Kidney epithelial cell (primary cell): ENCODE measurements around the gene PROX1. TPM values are rescaled to one million over a fixed set of nuclear protein-coding genes. Genes with fewer than 3 reads are reported as not detected.

Experiments used
- DNase-seq: peaks from one replicate; pipeline ENCODE4 v3.0.0-alpha.2; 2010; ENCODE audit warnings: low read depth
- H3K27me3 ChIP-seq: 2 replicates; pipeline ENCODE4 v1.6.0; 2011; ENCODE audit warnings: low read length; ENCODE audit not compliant: control insufficient read depth, insufficient read depth
- H3K36me3 ChIP-seq: 2 replicates; pipeline ENCODE4 v1.5.1; 2011; ENCODE audit warnings: low read length; ENCODE audit not compliant: control insufficient read depth, insufficient read depth
- H3K4me3 ChIP-seq: 2 replicates; pipeline ENCODE4 v1.5.1; 2011; ENCODE audit warnings: low read depth, mild to moderate bottlenecking, control low read depth, low read length
- total RNA-seq: library from RNA; depleted of rRNA; stranded (reverse); fragments of >200 nt; gene quantifications from 2 replicates; pipeline ENCODE4 v1.2.3, GENCODE V29; 2015
- TF ChIP-seq, protein P1 (sequence below): IDR thresholded peaks from 2 replicates; pipeline ENCODE4 v1.5.1; 2011; ENCODE audit warnings: mild to moderate bottlenecking, moderate library complexity, low read length, control low read depth, inconsistent platforms; ENCODE audit not compliant: insufficient read depth, poor library complexity, severe bottlenecking

The PROX1 gene
- total RNA-seq, 1 donor from 2014 or later, result 0.88 TPM

- no peak for DNase-seq
- no peak overlapping the region for H3K4me3 ChIP-seq
- TF ChIP-seq, protein P1, sequence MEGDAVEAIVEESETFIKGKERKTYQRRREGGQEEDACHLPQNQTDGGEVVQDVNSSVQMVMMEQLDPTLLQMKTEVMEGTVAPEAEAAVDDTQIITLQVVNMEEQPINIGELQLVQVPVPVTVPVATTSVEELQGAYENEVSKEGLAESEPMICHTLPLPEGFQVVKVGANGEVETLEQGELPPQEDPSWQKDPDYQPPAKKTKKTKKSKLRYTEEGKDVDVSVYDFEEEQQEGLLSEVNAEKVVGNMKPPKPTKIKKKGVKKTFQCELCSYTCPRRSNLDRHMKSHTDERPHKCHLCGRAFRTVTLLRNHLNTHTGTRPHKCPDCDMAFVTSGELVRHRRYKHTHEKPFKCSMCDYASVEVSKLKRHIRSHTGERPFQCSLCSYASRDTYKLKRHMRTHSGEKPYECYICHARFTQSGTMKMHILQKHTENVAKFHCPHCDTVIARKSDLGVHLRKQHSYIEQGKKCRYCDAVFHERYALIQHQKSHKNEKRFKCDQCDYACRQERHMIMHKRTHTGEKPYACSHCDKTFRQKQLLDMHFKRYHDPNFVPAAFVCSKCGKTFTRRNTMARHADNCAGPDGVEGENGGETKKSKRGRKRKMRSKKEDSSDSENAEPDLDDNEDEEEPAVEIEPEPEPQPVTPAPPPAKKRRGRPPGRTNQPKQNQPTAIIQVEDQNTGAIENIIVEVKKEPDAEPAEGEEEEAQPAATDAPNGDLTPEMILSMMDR, result no peak
- no peaks in the 10 kb centered on the region for H3K36me3 ChIP-seq
- H3K27me3 ChIP-seq, result no peaks in the 10 kb centered on the region
Measured at GRCh38 chr1:214028649-214029406, 41.1 kb downstream of the PROX1 start.

GRCh38 chr1:214029796-214030195 is 42.0 kb downstream of the PROX1 start:
- no peak for DNase-seq
- no peak overlapping the region for H3K4me3 ChIP-seq

DNA sequence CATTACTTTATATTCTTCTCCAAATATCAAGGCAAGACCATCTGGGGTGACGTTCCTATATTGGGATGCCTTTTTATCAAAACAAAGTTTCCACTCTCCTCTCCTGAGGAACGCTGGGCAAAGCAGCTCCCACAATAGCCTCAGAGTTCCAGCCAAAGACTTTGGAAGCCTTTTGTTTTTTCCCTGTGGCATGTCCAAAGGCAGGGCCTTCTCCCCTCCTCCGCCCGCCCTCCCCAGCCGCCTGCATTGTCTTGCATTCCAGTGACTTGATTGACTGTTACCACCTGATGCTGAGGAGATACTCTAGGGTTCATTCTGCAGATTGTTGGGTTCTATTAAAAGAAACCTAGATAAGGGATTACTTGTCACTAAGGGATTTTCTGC is 43.5 kb downstream of the PROX1 start:
- H3K27me3 ChIP-seq, result no peaks in the 10 kb centered on the region
- H3K4me3 ChIP-seq, result no peak overlapping the region
- H3K36me3 ChIP-seq, result no peaks in the 10 kb centered on the region
- TF ChIP-seq, protein P1, result no peak
- DNase-seq, result no peak

More at GRCh38 chr1:214029796-214030195, 42.0 kb downstream of the PROX1 start:
- H3K27me3 ChIP-seq, result no peaks in the 10 kb centered on the region
- TF ChIP-seq, protein P1, result no peak
- H3K36me3 ChIP-seq, result no peaks in the 10 kb centered on the region

GRCh38 chr1:214037468-214037867 is 49.7 kb downstream of the PROX1 start:
- Histone ChIP-seq H3K27me3 (no peaks in the 10 kb centered on the region), H3K4me3 (no peak overlapping the region), H3K36me3 (no peaks in the 10 kb centered on the region)
- no peak for DNase-seq
- TF ChIP-seq, protein P1, result no peak

DNA sequence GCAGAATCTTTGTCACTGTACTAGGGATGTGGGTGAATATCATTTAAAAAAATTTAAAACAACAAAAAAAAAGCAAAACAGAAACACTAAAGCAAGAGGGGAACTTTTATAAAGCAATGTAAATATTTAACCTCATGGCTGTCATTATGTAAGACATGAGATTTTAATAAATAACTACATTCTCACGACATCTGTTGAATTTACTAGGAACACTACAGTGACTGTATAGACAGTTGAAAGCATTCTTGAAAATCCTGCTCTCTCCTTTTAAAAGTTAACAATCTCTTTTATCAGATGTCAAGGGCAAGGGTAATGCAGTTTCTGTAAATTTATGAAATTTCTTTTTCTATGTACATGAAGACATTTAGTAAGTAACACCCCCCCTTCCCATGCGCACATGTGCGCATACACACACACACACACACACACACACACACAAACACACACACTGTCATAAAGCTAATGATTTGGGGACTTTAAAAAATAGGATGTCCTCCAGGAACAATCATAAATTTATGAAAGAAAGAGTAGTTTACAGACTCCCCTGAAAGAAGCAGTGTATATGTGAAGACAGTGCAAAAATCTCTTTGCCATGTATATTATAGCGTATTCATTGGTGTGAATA is 51.7 kb downstream of the PROX1 start:
- Histone ChIP-seq H3K36me3 (no peaks in the 10 kb centered on the region), H3K4me3 (no peak overlapping the region), H3K27me3 (no peaks in the 10 kb centered on the region)
- TF ChIP-seq, protein P1, result no peak
- DNase-seq, result no peak

DNA sequence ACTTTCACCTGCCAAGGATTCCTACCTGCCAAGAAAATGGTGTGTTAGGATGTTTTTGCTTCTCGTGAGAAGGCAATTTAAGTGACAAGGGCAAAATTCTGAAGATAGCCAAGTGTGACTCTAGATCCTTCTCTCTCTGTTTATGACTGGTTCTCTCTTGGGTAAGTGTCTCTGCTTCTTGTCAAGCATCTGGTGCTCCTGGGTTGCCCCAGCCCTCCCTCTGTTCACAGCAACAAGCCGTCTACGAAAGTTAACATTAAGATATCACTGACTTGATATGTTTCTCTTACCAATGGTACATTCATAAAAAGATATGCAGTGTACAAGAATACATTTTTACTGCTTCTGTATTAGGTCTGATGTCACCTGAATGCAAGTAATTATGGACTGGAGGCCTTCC is 55.4 kb downstream of the PROX1 start:
- TF ChIP-seq, protein P1, result no peak
- H3K4me3 ChIP-seq, result no peak overlapping the region
- H3K36me3 ChIP-seq, result no peaks in the 10 kb centered on the region
- H3K27me3 ChIP-seq, result no peaks in the 10 kb centered on the region
- DNase-seq, result no peak
